Measurements from ENCODE around the gene FAR1.
"Not testable (repeated sequence)": the region's sequence is repeated elsewhere in the genome, so short reads cannot be mapped to it uniquely, and the experiment has no call there.

DNA sequence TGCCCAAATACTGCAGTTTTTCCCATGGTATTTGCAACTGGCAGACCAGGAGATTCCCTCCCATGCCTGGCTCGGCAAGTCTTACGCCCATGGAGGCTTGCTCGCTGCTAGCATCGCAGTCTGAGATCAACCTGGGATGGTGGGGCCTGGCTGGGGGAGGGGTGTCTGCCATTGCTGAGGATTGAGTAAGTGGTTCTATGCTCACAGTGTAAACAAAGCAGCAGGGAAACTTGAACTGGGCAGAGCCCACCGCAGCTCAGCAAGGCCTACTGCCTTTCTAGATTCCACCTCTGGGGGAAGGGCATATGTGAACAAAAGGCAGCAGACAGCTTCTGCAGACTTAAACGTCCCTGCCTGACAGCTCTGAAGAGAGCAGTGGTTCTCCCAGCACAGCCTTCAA lies 17.0 kb upstream of the FAR1 start:
- TF ChIP-seq, protein P1, sequence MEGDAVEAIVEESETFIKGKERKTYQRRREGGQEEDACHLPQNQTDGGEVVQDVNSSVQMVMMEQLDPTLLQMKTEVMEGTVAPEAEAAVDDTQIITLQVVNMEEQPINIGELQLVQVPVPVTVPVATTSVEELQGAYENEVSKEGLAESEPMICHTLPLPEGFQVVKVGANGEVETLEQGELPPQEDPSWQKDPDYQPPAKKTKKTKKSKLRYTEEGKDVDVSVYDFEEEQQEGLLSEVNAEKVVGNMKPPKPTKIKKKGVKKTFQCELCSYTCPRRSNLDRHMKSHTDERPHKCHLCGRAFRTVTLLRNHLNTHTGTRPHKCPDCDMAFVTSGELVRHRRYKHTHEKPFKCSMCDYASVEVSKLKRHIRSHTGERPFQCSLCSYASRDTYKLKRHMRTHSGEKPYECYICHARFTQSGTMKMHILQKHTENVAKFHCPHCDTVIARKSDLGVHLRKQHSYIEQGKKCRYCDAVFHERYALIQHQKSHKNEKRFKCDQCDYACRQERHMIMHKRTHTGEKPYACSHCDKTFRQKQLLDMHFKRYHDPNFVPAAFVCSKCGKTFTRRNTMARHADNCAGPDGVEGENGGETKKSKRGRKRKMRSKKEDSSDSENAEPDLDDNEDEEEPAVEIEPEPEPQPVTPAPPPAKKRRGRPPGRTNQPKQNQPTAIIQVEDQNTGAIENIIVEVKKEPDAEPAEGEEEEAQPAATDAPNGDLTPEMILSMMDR (IDR thresholded peaks at IDR 0.05): not testable (repeated sequence)
- not testable (repeated sequence) for TF ChIP-seq POLR2AphosphoS5 (IDR thresholded peaks at IDR 0.05); EP300 (IDR thresholded peaks at IDR 0.05); POLR2A (IDR thresholded peaks at IDR 0.05; ENCODE audit: low read depth)

Data from esophagus muscularis mucosa (tissue), 4 donors.